ENCODE results near the gene C6orf47.
"Not testable (repeated sequence)": the region's sequence is repeated elsewhere in the genome, so short reads cannot be mapped to it uniquely, and the experiment has no call there.

The C6orf47 gene, protein sequence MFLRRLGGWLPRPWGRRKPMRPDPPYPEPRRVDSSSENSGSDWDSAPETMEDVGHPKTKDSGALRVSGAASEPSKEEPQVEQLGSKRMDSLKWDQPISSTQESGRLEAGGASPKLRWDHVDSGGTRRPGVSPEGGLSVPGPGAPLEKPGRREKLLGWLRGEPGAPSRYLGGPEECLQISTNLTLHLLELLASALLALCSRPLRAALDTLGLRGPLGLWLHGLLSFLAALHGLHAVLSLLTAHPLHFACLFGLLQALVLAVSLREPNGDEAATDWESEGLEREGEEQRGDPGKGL

DNA sequence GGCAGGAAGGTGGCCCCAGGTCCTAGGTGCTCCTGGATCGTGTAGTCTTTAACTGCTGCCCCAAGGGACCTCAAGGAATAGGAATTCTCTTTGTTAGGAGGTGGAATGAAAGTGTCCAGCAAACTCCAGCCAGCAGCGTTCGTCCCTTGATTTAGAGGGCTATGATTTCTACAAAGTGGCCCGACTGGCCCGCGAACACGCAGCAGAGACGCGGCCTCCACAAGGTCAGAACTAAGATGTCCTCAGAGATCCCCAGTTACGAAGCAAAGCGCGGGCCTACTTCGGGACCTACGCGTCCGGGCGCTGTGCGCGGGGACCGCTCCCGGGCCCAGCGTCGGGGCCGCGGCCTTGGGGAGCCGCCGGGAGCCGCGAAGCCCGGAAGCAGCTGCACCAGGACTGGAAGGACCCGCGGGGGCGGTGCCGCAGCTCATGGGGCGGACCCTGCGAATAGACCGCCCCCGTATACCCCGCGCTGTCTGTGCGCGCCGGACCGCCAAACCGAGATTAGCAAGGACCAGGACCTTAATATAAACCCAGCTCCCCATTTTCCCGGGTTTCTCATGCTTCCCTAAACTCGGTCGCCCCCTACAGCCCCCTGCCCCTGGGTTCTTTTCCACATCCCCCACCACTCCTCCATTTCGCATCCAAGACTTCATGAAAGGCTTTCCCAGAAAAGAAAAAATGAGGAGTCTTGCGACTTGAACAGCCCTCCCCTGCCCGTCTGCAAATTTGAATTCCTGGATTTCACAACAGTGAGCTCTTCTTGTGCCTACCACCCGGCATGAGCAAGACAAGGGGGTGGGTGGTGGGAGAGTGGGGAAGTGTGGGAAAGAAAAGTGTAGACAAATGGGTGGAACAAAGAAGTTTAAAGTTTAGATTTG, at the start of gene C6orf47:
Gene C6orf47, minus strand, starts transcription at position 398 of the 881 bp plus-strand sequence. CDS start 831 bp downstream, outside the sequence.
- ChIA-PET POLR2A (interaction anchor here (0.6 to 1.0 kb wide), 5 partner anchors 8 to 755 kb away, joined by 3 to 6 read pairs (median 3); partner anchors contain the start of genes BAG6, HSPA1A, HSPA1B and HSPA1L), CTCF (interaction anchor here (0.8 to 4.2 kb wide), 6 partner anchors 8 to 228 kb away, joined by 3 to 27 read pairs (median 4); partner anchors contain the start of genes BAG6 and MSH5)
- no peak for TF ChIP-seq CTCF (IDR thresholded peaks at IDR 0.05; ENCODE audit: control extremely low read depth, extremely low read depth, low read depth, missing control alignments)
- DNase-seq (ENCODE audit: extremely low spot score), result peak; percentile 86

DNA sequence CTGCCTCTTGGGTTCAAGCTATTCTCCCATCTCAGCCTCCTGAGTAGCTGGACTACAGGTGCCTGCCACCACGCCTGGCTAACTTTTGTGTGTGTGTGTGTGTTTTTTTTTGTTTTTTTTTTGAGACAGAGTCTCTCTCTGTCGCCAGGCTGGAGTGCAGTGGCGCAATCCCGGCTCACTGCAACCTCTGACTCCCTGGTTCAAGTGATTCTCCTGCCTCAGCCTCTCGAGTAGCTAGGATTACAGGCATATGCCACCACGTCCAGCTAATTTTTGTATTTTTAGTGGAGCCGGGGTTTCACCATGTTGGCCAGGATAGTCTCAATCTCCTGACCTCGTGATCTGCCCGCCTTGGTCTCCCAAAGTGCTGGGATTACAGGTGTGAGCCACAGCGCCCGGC, 48.6 kb upstream of the C6orf47 start:
- DNase-seq (ENCODE audit: extremely low spot score); POLR2A ChIA-PET: not testable (repeated sequence)
- CTCF ChIA-PET, result interaction anchor here (1.6 to 4.3 kb wide), 2 partner anchors 11 to 20 kb away, joined by 3 to 14 read pairs; partner anchors contain the start of gene DDAH2

GRCh38 chr6:31708224-31708623, 47.6 kb upstream of the C6orf47 start:
- no peak for TF ChIP-seq CTCF (IDR thresholded peaks at IDR 0.05; ENCODE audit: control extremely low read depth, extremely low read depth, low read depth, missing control alignments)
- no peak for DNase-seq (ENCODE audit: extremely low spot score)
- ChIA-PET CTCF (interaction anchor here (1.6 kb wide), 1 partner anchor 12 kb away, joined by 3 read pairs; no protein-coding TSS in a partner anchor), POLR2A (no interaction called here)

DNA sequence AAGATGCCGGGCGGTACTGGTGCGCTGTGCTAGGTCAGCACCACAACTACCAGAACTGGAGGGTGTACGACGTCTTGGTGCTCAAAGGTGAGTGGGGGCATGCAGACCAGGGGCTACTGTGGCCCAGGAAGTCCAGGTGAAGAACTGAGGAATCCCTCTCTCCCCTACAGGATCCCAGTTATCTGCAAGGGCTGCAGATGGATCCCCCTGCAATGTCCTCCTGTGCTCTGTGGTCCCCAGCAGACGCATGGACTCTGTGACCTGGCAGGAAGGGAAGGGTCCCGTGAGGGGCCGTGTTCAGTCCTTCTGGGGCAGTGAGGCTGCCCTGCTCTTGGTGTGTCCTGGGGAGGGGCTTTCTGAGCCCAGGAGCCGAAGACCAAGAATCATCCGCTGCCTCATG, 47.1 kb upstream of the C6orf47 start:
- no peak for DNase-seq (ENCODE audit: extremely low spot score)
- no peak for TF ChIP-seq CTCF (IDR thresholded peaks at IDR 0.05; ENCODE audit: control extremely low read depth, extremely low read depth, low read depth, missing control alignments)
- POLR2A ChIA-PET, result no interaction called here
- CTCF ChIA-PET, result interaction anchor here (2.1 kb wide), 1 partner anchor 62 kb away, joined by 8 read pairs; no protein-coding TSS in a partner anchor

GRCh38 chr6:31706599-31706998, 46.0 kb upstream of the C6orf47 start, which contains the start of gene LY6G6F:
Gene LY6G6F, plus strand, starts transcription at chr6:31706866. Its CDS starts 41 bp downstream, at chr6:31706907.
- ChIA-PET POLR2A (no interaction called here), CTCF (interaction anchor here (0.6 to 2.1 kb wide), 4 partner anchors 12 to 246 kb away, joined by 3 to 8 read pairs (median 4); no protein-coding TSS in a partner anchor)
- TF ChIP-seq CTCF (IDR thresholded peaks at IDR 0.05; ENCODE audit: control extremely low read depth, extremely low read depth, low read depth, missing control alignments), result no peak
- DNase-seq (ENCODE audit: extremely low spot score), result no peak

DNA sequence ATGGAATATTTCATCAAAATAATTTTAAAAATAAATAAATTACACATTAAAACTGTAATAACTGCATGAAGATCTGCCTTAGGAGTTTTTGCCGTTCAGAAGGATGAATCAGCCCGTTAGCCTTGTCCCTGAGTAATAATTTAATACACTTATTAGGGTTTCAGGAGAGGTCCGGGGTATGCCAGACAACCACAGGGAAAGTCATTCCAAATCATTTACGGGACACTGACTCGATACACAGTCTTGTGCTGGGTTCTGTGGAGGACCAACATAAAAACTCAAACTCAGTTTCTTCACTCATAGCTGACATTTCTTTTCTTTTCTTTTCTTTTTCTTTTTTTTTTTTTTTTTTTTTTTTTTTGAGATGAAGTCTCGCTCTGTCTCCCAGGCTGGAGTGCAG, 45.4 kb upstream of the C6orf47 start:
- ChIA-PET CTCF (interaction anchor here (1.3 to 2.1 kb wide), 3 partner anchors 11 to 63 kb away, joined by 4 to 8 read pairs (median 5); no protein-coding TSS in a partner anchor), POLR2A (interaction anchor here (0.6 kb wide), 1 partner anchor 540 kb away, joined by 3 read pairs; no protein-coding TSS in a partner anchor)
- DNase-seq (ENCODE audit: extremely low spot score), result no peak
- TF ChIP-seq CTCF (IDR thresholded peaks at IDR 0.05; ENCODE audit: control extremely low read depth, extremely low read depth, low read depth, missing control alignments), result no peak
